ENCODE data around the gene CHD6. TPM values are rescaled to one million over a fixed set of nuclear protein-coding genes. Genes with fewer than 3 reads are reported as not detected.

The CHD6 gene
- total and polyA plus RNA-seq, 2 experiments from 2014 or later, result 41.0 to 158 TPM

DNA sequence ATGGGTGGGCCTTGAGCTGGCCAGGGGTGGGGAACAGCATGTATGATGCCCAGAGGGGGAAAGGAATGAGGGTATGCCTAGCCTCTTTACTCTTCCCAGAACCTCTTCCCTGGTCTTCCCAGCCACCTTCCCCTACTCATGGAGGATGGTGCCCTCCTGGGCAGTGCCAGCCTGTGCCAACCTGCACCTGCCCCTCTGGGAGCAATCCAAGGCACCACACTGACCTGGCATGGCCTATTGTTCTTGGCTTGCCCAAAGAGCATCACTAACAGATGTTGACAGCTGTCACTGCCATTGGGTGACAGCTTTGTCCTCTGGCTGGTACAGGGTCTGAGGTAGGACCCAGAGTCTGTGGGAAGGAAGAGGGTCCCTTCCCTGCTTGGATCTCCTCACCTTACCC, 264.6 kb downstream of the CHD6 start:
- DNase-seq (ENCODE audit: low spot score), result no peak
- H3K36me3 Mint-ChIP-seq (ENCODE audit: low read depth), result no peaks in the 10 kb centered on the region
- Histone ChIP-seq H3K27ac (ENCODE audit: low read depth) (no peak overlapping the region), H4K20me1 (replicated peaks; ENCODE audit: insufficient read depth) (no peaks in the 10 kb centered on the region; the same call in 1 of the 2 replicates), H3K4me2 (no peak overlapping the region), H3F3A (replicated peaks; ENCODE audit: low read depth) (no peaks in the 10 kb centered on the region), H3K79me2 (replicated peaks; ENCODE audit: insufficient read depth) (no peaks in the 10 kb centered on the region), H3K9me2 (ENCODE audit: insufficient read depth) (no peaks in the 10 kb centered on the region), H2AFZ (no peak overlapping the region), H3K4me1 (ENCODE audit: insufficient read depth) (no peaks in the 10 kb centered on the region), H3K27me3 (ENCODE audit: insufficient read depth) (no peaks in the 10 kb centered on the region), H3K36me3 (ENCODE audit: insufficient read depth) (no peaks in the 10 kb centered on the region), H3K4me3 (no peak overlapping the region)
- peaks cover 4% of the 10 kb centered on the region for H3K27me3 Mint-ChIP-seq (ENCODE audit: insufficient read depth, low read depth, poor library complexity)
- H3K4me1 Mint-ChIP-seq, result no peaks in the 10 kb centered on the region
- TF ChIP-seq CREB1 (CRISPR knock-in tag; IDR thresholded peaks at IDR 0.05; ENCODE audit: low read depth) (no peak), NANOG (IDR thresholded peaks at IDR 0.05; ENCODE audit: borderline replicate concordance) (no peak), STAT1 (IDR thresholded peaks at IDR 0.05; ENCODE audit: unreplicated experiment) (no peak), ZNF114 (CRISPR knock-in tag; IDR thresholded peaks at IDR 0.05) (no peak), ZNF331 (CRISPR knock-in tag; IDR thresholded peaks at IDR 0.05; ENCODE audit: low read depth) (no peak), POLR2AphosphoS5 (IDR thresholded peaks at IDR 0.05; ENCODE audit: low read depth) (no peak), EZH2 (IDR thresholded peaks at IDR 0.05; ENCODE audit: low read depth, unreplicated experiment) (no peak), JUNB (IDR thresholded peaks at IDR 0.05; ENCODE audit: unreplicated experiment) (no peak), EZH2phosphoT487 (IDR thresholded peaks at IDR 0.05; ENCODE audit: unreplicated experiment) (no peak)
- TF ChIP-seq, protein P1, sequence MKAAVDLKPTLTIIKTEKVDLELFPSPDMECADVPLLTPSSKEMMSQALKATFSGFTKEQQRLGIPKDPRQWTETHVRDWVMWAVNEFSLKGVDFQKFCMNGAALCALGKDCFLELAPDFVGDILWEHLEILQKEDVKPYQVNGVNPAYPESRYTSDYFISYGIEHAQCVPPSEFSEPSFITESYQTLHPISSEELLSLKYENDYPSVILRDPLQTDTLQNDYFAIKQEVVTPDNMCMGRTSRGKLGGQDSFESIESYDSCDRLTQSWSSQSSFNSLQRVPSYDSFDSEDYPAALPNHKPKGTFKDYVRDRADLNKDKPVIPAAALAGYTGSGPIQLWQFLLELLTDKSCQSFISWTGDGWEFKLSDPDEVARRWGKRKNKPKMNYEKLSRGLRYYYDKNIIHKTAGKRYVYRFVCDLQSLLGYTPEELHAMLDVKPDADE (IDR thresholded peaks at IDR 0.05), result no peak
- TF ChIP-seq, protein P2, sequence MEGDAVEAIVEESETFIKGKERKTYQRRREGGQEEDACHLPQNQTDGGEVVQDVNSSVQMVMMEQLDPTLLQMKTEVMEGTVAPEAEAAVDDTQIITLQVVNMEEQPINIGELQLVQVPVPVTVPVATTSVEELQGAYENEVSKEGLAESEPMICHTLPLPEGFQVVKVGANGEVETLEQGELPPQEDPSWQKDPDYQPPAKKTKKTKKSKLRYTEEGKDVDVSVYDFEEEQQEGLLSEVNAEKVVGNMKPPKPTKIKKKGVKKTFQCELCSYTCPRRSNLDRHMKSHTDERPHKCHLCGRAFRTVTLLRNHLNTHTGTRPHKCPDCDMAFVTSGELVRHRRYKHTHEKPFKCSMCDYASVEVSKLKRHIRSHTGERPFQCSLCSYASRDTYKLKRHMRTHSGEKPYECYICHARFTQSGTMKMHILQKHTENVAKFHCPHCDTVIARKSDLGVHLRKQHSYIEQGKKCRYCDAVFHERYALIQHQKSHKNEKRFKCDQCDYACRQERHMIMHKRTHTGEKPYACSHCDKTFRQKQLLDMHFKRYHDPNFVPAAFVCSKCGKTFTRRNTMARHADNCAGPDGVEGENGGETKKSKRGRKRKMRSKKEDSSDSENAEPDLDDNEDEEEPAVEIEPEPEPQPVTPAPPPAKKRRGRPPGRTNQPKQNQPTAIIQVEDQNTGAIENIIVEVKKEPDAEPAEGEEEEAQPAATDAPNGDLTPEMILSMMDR (conservative IDR thresholded peaks at IDR 0.05; ENCODE audit: low read depth in 2 of 2), result no peak
- TF ChIP-seq, protein P3, sequence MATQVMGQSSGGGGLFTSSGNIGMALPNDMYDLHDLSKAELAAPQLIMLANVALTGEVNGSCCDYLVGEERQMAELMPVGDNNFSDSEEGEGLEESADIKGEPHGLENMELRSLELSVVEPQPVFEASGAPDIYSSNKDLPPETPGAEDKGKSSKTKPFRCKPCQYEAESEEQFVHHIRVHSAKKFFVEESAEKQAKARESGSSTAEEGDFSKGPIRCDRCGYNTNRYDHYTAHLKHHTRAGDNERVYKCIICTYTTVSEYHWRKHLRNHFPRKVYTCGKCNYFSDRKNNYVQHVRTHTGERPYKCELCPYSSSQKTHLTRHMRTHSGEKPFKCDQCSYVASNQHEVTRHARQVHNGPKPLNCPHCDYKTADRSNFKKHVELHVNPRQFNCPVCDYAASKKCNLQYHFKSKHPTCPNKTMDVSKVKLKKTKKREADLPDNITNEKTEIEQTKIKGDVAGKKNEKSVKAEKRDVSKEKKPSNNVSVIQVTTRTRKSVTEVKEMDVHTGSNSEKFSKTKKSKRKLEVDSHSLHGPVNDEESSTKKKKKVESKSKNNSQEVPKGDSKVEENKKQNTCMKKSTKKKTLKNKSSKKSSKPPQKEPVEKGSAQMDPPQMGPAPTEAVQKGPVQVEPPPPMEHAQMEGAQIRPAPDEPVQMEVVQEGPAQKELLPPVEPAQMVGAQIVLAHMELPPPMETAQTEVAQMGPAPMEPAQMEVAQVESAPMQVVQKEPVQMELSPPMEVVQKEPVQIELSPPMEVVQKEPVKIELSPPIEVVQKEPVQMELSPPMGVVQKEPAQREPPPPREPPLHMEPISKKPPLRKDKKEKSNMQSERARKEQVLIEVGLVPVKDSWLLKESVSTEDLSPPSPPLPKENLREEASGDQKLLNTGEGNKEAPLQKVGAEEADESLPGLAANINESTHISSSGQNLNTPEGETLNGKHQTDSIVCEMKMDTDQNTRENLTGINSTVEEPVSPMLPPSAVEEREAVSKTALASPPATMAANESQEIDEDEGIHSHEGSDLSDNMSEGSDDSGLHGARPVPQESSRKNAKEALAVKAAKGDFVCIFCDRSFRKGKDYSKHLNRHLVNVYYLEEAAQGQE (IDR thresholded peaks at IDR 0.05; ENCODE audit: unreplicated experiment), result no peak
- TF ChIP-seq, protein P4, sequence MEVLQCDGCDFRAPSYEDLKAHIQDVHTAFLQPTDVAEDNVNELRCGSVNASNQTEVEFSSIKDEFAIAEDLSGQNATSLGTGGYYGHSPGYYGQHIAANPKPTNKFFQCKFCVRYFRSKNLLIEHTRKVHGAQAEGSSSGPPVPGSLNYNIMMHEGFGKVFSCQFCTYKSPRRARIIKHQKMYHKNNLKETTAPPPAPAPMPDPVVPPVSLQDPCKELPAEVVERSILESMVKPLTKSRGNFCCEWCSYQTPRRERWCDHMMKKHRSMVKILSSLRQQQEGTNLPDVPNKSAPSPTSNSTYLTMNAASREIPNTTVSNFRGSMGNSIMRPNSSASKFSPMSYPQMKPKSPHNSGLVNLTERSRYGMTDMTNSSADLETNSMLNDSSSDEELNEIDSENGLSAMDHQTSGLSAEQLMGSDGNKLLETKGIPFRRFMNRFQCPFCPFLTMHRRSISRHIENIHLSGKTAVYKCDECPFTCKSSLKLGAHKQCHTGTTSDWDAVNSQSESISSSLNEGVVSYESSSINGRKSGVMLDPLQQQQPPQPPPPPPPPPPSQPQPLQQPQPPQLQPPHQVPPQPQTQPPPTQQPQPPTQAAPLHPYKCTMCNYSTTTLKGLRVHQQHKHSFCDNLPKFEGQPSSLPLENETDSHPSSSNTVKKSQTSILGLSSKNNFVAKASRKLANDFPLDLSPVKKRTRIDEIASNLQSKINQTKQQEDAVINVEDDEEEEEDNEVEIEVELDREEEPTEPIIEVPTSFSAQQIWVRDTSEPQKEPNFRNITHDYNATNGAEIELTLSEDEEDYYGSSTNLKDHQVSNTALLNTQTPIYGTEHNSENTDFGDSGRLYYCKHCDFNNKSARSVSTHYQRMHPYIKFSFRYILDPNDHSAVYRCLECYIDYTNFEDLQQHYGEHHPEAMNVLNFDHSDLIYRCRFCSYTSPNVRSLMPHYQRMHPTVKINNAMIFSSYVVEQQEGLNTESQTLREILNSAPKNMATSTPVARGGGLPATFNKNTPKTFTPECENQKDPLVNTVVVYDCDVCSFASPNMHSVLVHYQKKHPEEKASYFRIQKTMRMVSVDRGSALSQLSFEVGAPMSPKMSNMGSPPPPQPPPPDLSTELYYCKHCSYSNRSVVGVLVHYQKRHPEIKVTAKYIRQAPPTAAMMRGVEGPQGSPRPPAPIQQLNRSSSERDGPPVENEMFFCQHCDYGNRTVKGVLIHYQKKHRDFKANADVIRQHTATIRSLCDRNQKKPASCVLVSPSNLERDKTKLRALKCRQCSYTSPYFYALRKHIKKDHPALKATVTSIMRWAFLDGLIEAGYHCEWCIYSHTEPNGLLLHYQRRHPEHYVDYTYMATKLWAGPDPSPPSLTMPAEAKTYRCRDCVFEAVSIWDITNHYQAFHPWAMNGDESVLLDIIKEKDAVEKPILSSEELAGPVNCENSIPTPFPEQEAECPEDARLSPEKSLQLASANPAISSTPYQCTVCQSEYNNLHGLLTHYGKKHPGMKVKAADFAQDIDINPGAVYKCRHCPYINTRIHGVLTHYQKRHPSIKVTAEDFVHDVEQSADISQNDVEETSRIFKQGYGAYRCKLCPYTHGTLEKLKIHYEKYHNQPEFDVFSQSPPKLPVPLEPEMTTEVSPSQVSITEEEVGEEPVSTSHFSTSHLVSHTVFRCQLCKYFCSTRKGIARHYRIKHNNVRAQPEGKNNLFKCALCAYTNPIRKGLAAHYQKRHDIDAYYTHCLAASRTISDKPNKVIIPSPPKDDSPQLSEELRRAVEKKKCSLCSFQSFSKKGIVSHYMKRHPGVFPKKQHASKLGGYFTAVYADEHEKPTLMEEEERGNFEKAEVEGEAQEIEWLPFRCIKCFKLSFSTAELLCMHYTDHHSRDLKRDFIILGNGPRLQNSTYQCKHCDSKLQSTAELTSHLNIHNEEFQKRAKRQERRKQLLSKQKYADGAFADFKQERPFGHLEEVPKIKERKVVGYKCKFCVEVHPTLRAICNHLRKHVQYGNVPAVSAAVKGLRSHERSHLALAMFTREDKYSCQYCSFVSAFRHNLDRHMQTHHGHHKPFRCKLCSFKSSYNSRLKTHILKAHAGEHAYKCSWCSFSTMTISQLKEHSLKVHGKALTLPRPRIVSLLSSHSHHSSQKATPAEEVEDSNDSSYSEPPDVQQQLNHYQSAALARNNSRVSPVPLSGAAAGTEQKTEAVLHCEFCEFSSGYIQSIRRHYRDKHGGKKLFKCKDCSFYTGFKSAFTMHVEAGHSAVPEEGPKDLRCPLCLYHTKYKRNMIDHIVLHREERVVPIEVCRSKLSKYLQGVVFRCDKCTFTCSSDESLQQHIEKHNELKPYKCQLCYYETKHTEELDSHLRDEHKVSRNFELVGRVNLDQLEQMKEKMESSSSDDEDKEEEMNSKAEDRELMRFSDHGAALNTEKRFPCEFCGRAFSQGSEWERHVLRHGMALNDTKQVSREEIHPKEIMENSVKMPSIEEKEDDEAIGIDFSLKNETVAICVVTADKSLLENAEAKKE (CRISPR knock-in tag; IDR thresholded peaks at IDR 0.05), result no peak
- no peak overlapping the region for H3K27ac Mint-ChIP-seq
- no peaks in the 10 kb centered on the region; the same call in 2 of the 3 replicates for H3K9me3 Mint-ChIP-seq
- ATAC-seq, result no peak
- no peak overlapping the region for H3K4me3 Mint-ChIP-seq
